ENCODE measurements around the gene CDCA7L. TPM values are rescaled to one million over a fixed set of nuclear protein-coding genes. Genes with fewer than 3 reads are reported as not detected.

The CDCA7L gene
- 47.6 and 85.4 TPM in 2 replicates for total RNA-seq

GRCh38 chr7:21945454-21946221, at the start of gene CDCA7L:
TSS of gene CDCA7L (minus strand) at chr7:21945899. CDS start at chr7:21945804, 95 bp downstream.
- DNase-seq, result peak; percentile 87

- no peak for DNase-seq
Observed at GRCh38 chr7:21986096-21986495, 40.4 kb upstream of the CDCA7L start.

- no peak for DNase-seq
Observed at GRCh38 chr7:21984042-21984441, 38.3 kb upstream of the CDCA7L start.

- no peak for DNase-seq
Observed at GRCh38 chr7:21983056-21983455, 37.4 kb upstream of the CDCA7L start.

- DNase-seq, result no peak
Observed at GRCh38 chr7:21981524-21981923, 35.8 kb upstream of the CDCA7L start.

GRCh38 chr7:21980926-21981500, 35.3 kb upstream of the CDCA7L start:
- DNase-seq, result no peak

- DNase-seq, result no peak
Observed at GRCh38 chr7:21972397-21972784, 26.7 kb upstream of the CDCA7L start.

- DNase-seq, result no peak
Observed at GRCh38 chr7:21971780-21972396, 26.2 kb upstream of the CDCA7L start.

- DNase-seq, result no peak
Observed at GRCh38 chr7:21969822-21970221, 24.1 kb upstream of the CDCA7L start.

GRCh38 chr7:21967598-21968003, 21.9 kb upstream of the CDCA7L start:
- peak; percentile 53 for DNase-seq

- no peak for DNase-seq
Observed at GRCh38 chr7:21966271-21966670, 20.6 kb upstream of the CDCA7L start.

- DNase-seq, result no peak
Observed at GRCh38 chr7:21965291-21965690, 19.6 kb upstream of the CDCA7L start.

- DNase-seq, result no peak
Observed at GRCh38 chr7:21962677-21963076, 17.0 kb upstream of the CDCA7L start.

- DNase-seq, result peak; percentile 74
Observed at GRCh38 chr7:21960922-21961321, 15.2 kb upstream of the CDCA7L start.

GRCh38 chr7:21959387-21959776, 13.7 kb upstream of the CDCA7L start:
- no peak for DNase-seq

- no peak for DNase-seq
Observed at GRCh38 chr7:21953781-21954180, 8.1 kb upstream of the CDCA7L start.

- DNase-seq, result no peak
Observed at GRCh38 chr7:21948887-21949540, 3.3 kb upstream of the CDCA7L start.

- DNase-seq, result no peak
Observed at GRCh38 chr7:21948364-21948763, 2.7 kb upstream of the CDCA7L start.

GRCh38 chr7:21947946-21948345, 2.2 kb upstream of the CDCA7L start:
- no peak for DNase-seq

- DNase-seq, result no peak
Observed at GRCh38 chr7:21947056-21947455, 1.4 kb upstream of the CDCA7L start.

- no peak for DNase-seq
Observed at GRCh38 chr7:21946222-21946709, 567 bp upstream of the CDCA7L start.

- peak; percentile 44 for DNase-seq
Observed at GRCh38 chr7:21944616-21945453, 864 bp downstream of the CDCA7L start.
